ENCODE measurements around the gene BAIAP2. TPM values are rescaled to one million over a fixed set of nuclear protein-coding genes. Genes with fewer than 3 reads are reported as not detected.

Gene BAIAP2
- total RNA-seq, 1 donor from 2014 or later: 48.9 TPM

GRCh38 chr17:81117672-81118198 lies 82.8 kb downstream of the BAIAP2 start:
- no peak overlapping the region for H3K4me3 Mint-ChIP-seq
- H3K36me3 Mint-ChIP-seq: no peaks in the 10 kb centered on the region
- peaks cover 8% of the 10 kb centered on the region for H3K4me1 Mint-ChIP-seq
- no peaks in the 10 kb centered on the region for H3K9me3 Mint-ChIP-seq
- DNase-seq (ENCODE audit: low spot score in 2 of 2, unreplicated experiment in 2 of 2): no peak
- TF ChIP-seq, protein P1, sequence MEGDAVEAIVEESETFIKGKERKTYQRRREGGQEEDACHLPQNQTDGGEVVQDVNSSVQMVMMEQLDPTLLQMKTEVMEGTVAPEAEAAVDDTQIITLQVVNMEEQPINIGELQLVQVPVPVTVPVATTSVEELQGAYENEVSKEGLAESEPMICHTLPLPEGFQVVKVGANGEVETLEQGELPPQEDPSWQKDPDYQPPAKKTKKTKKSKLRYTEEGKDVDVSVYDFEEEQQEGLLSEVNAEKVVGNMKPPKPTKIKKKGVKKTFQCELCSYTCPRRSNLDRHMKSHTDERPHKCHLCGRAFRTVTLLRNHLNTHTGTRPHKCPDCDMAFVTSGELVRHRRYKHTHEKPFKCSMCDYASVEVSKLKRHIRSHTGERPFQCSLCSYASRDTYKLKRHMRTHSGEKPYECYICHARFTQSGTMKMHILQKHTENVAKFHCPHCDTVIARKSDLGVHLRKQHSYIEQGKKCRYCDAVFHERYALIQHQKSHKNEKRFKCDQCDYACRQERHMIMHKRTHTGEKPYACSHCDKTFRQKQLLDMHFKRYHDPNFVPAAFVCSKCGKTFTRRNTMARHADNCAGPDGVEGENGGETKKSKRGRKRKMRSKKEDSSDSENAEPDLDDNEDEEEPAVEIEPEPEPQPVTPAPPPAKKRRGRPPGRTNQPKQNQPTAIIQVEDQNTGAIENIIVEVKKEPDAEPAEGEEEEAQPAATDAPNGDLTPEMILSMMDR (IDR thresholded peaks at IDR 0.05; ENCODE audit: unreplicated experiment): no peak
- H3K27me3 Mint-ChIP-seq (ENCODE audit: low read depth): no peaks in the 10 kb centered on the region
- H3K27ac Mint-ChIP-seq: no peak overlapping the region

- DNase-seq (ENCODE audit: low spot score in 2 of 2, unreplicated experiment in 2 of 2): no peak
- Mint-ChIP-seq H3K27ac (peak overlapping the region; percentile 64), H3K36me3 (no peaks in the 10 kb centered on the region), H3K9me3 (no peaks in the 10 kb centered on the region), H3K4me3 (peak overlapping the region; percentile 60), H3K4me1 (peaks cover 8% of the 10 kb centered on the region), H3K27me3 (ENCODE audit: low read depth) (no peaks in the 10 kb centered on the region)
- TF ChIP-seq, protein P1 (IDR thresholded peaks at IDR 0.05; ENCODE audit: unreplicated experiment): no peak
Measured at GRCh38 chr17:81118308-81119221, 83.6 kb downstream of the BAIAP2 start.

- H3K27ac Mint-ChIP-seq: peak overlapping the region; percentile 54
- peaks cover 8% of the 10 kb centered on the region for H3K4me1 Mint-ChIP-seq
- no peaks in the 10 kb centered on the region for H3K9me3 Mint-ChIP-seq
- H3K27me3 Mint-ChIP-seq (ENCODE audit: low read depth): no peaks in the 10 kb centered on the region
- H3K36me3 Mint-ChIP-seq: no peaks in the 10 kb centered on the region
- DNase-seq (ENCODE audit: low spot score in 2 of 2, unreplicated experiment in 2 of 2): peak; percentile 90 to 96
- TF ChIP-seq, protein P1 (IDR thresholded peaks at IDR 0.05; ENCODE audit: unreplicated experiment): no peak
- peak overlapping the region; percentile 57 for H3K4me3 Mint-ChIP-seq
Measured at GRCh38 chr17:81119223-81120148, 84.5 kb downstream of the BAIAP2 start.

- no peak for DNase-seq (ENCODE audit: low spot score in 2 of 2, unreplicated experiment in 2 of 2)
- H3K36me3 Mint-ChIP-seq: no peaks in the 10 kb centered on the region
- peaks cover 8% of the 10 kb centered on the region for H3K4me1 Mint-ChIP-seq
- no peaks in the 10 kb centered on the region for H3K27me3 Mint-ChIP-seq (ENCODE audit: low read depth)
- no peak overlapping the region for H3K4me3 Mint-ChIP-seq
- H3K27ac Mint-ChIP-seq: no peak overlapping the region
- H3K9me3 Mint-ChIP-seq: no peaks in the 10 kb centered on the region
- TF ChIP-seq, protein P1 (IDR thresholded peaks at IDR 0.05; ENCODE audit: unreplicated experiment): no peak
Measured at GRCh38 chr17:81120149-81120484, 85.2 kb downstream of the BAIAP2 start.

DNA sequence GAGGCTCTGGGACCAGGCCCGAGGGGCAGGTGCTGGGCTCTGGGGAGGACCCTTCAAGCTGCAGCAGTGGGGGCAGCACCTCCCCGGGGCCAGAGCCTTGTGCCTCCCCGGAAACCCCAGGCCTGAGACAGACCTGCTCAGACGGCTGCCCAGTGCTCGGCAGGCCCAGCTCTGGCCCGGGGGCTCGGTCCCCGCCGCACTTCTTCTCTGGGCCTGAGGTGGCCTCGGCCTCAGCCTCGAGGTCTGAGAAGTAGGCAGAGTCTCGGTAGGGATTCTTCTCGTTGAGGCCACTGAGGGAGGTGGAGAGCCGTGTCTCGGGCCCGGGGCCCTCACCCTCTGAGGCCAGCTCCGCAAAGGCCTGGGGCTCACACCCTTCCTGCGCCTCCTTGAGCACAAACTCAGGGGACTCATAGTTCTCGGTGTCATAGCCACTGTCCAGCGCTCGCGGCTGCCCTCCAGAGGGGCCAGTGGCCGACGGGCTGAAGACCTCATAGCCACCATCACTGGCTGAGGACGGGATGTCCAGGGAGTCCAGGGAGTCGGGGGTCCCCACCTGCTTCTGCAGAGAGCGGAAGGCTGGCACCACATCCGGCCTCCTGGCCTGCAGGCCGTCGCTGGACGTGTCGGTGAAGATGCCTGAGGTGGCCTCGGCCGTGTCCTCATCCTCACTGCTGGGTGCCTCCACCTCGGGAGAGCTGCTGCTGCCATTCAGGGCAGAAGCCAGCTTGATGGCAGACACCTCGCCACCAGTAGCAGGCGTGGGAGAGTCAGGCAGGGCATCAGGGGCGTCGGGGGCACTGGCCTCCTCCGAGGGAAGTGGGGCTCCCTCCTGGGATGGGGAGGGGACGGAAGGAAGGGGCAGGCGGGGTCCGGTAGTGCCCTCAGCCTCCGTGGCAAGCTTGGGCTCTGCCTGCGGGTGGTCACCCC lies 86.0 kb downstream of the BAIAP2 start:
- Mint-ChIP-seq H3K36me3 (no peaks in the 10 kb centered on the region), H3K9me3 (no peaks in the 10 kb centered on the region), H3K27me3 (ENCODE audit: low read depth) (no peaks in the 10 kb centered on the region), H3K27ac (no peak overlapping the region), H3K4me1 (peaks cover 8% of the 10 kb centered on the region), H3K4me3 (no peak overlapping the region)
- TF ChIP-seq, protein P1 (IDR thresholded peaks at IDR 0.05; ENCODE audit: unreplicated experiment): no peak
- no peak for DNase-seq (ENCODE audit: low spot score in 2 of 2, unreplicated experiment in 2 of 2)
